HG03342 (cell line): Measurements from ENCODE around the gene HOXC5.
"Not testable (repeated sequence)": the region's sequence is repeated elsewhere in the genome, so short reads cannot be mapped to it uniquely, and the experiment has no call there.

ENCODE experiments used
- ATAC-seq: cut with Tn5 transposase; IDR thresholded peaks from one replicate; pipeline ENCODE4 v1.9.1; 2021; ENCODE audit warnings: mild to moderate bottlenecking, moderate library complexity; ENCODE audit not compliant: unreplicated experiment

HOXC5 gene

GRCh38 chr12:54032086-54032619, 697 bp upstream of the HOXC5 start:
- ATAC-seq: no peak

- no peak for ATAC-seq
Observed at GRCh38 chr12:54033106-54033979, 493 bp downstream of the HOXC5 start.

GRCh38 chr12:54033980-54034784, 1.3 kb downstream of the HOXC5 start:
- no peak for ATAC-seq

- no peak for ATAC-seq
Observed at GRCh38 chr12:54034785-54035310, 2.0 kb downstream of the HOXC5 start.

- ATAC-seq: no peak
Observed at GRCh38 chr12:54035568-54036264, 2.9 kb downstream of the HOXC5 start.

GRCh38 chr12:54036620-54037359, 3.9 kb downstream of the HOXC5 start:
- ATAC-seq: no peak

- no peak for ATAC-seq
Observed at GRCh38 chr12:54037360-54038283, 4.8 kb downstream of the HOXC5 start.

GRCh38 chr12:54038284-54038870, 5.5 kb downstream of the HOXC5 start:
- ATAC-seq: no peak

- no peak for ATAC-seq
Observed at GRCh38 chr12:54038871-54039414, 6.1 kb downstream of the HOXC5 start.

- no peak for ATAC-seq
Observed at GRCh38 chr12:54039417-54040147, 6.7 kb downstream of the HOXC5 start.

GRCh38 chr12:54040148-54040494, 7.3 kb downstream of the HOXC5 start:
- ATAC-seq: no peak

- no peak for ATAC-seq
Observed at GRCh38 chr12:54040648-54041047, 7.8 kb downstream of the HOXC5 start.

- no peak for ATAC-seq
Observed at GRCh38 chr12:54041097-54041690, 8.3 kb downstream of the HOXC5 start.

GRCh38 chr12:54042033-54042432, 9.2 kb downstream of the HOXC5 start:
- ATAC-seq: not testable (repeated sequence)

GRCh38 chr12:54042970-54043853, 10.4 kb downstream of the HOXC5 start:
- ATAC-seq: no peak

- no peak for ATAC-seq
Observed at GRCh38 chr12:54044425-54045103, 11.7 kb downstream of the HOXC5 start.
